ENCODE results near the gene CWC25. TPM values are rescaled to one million over a fixed set of nuclear protein-coding genes. Genes with fewer than 3 reads are reported as not detected.
A peak's percentile ranks its signal among the peaks of the same experiment; 100 is the strongest.
"Not testable (repeated sequence)": the region's sequence is repeated elsewhere in the genome, so short reads cannot be mapped to it uniquely, and the experiment has no call there.

CWC25 gene
- total RNA-seq, 1 donor from 2014 or later, result 11.4 TPM

DNA sequence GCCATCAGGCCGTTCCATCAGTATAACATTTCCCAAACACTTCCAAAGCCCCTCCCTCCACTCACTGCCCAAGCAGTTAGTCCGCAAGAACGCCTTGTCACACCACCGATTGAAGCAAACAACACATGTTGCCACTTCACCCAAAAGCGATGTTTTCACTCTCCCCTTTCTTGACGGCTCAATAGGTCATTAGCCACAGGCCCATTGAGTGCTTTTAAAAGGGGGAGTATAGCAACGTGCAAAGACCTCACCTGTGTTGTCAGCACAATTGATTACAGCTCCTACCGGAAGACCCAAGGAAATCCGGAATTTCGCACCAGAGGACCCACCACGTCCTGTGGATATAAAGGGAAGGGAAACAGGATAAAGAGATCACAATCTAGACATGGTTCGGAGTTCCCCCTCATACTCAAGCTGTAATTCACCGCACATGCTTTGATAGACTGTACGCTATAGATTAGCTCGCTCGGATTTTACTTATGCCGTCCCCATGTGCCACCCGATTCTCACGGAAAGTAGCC, 27.7 kb upstream of the CWC25 start:
- DNase-seq, result no peak

- no peak for DNase-seq
Observed at GRCh38 chr17:38851434-38851833, 26.3 kb upstream of the CWC25 start.

- no peak for DNase-seq
Observed at GRCh38 chr17:38850374-38850773, 25.3 kb upstream of the CWC25 start.

GRCh38 chr17:38848939-38849605, 24.0 kb upstream of the CWC25 start:
- no peak for DNase-seq

GRCh38 chr17:38848557-38848891, 23.4 kb upstream of the CWC25 start:
- DNase-seq, result no peak

DNA sequence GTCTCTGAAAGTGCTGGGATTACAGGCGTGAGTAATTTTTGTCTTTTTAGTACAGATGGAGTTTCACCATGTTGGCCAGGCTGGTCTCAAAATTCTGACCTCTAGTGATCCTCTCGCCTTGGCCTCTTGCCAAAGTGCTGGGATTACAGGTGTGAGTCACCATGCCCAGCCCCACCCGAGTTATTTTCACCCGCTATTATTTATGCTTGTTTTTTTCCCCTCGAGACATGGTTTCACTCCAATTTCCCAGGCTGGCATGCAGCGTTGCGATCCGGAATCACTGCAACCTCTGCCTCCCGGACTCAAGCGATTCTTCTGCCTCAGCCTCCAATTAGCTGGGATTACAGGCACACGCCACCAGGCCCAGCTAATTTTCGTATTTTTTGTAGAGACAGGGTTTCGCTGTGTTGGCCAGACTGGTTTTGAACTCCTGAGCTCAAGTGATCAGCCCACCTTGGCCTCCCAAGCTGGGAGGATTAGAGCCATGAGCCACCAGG, 19.2 kb upstream of the CWC25 start:
- no peak for DNase-seq

- DNase-seq, result no peak
Observed at GRCh38 chr17:38825762-38826247, 684 bp upstream of the CWC25 start.

DNA sequence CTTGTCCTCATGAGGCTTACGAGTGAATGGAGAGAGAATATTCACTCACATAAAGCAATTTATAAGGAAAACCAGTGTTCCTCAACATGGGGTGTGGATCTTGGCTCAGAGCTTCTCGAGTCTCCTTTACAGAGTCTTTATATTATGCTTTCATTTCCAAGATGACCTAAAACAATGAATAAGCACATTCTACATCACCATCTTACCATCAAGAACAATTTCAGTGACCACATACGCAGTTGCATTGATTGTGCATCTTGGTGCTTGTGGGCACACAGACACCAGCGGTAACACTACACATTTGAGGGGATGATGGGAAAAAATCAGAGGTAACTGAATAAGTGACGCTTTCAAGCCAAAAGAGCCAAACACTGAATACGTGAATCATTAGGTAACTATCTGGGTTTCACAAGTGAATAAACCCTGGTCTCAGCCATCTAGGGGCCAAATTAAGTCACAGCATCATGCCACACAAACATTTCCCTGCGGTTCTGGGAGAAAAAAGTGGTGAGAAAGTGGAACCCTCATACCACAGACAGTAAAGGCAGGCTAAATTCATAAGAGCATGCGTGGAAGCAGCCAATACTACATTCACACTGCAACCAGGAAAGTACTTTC, 9.4 kb downstream of the CWC25 start:
- no peak for DNase-seq

GRCh38 chr17:38809828-38810227, 15.3 kb downstream of the CWC25 start:
- DNase-seq, result no peak

GRCh38 chr17:38800237-38800760, 24.8 kb downstream of the CWC25 start:
- no peak for DNase-seq

DNA sequence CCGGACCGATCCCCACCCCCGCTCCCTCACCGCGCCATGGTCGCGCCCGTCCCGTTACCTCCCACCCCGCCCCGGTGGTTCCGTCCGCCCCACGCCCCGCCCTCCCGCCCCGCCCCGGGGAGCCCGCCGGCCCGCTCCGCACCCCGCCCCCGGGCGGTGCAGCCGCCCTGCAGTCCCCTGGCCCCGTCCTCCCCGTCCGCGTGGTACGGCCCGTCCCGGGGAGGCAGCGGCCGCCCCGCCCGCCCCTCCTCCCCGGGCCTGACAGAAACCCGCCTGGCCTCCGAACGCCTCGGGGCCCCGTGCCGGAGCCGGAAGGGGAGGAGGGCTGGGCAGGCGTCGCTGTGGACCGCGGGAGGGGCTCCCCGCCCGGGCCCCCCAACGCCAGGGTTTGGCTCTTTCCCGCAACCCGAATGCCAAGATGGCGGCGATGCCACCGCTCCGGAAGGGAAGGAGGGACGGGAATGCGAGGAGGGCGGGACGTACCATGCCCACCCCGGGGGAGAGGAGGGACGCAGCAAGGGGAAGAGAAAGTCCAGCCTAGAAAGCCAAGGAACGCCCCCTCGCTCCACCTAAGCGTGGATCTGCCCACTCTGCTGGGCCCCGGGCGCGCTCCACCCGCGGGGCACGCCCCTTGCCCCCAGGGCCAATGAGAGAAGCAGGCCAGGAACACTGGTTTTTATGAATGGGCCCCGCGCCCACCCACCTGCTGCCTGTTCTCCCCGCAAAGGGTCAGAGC, 25.5 kb downstream of the CWC25 start, which contains the start of gene PIP4K2B:
Gene PIP4K2B, minus strand, starts transcription at position 56 of the 736 bp plus-strand sequence. CDS start 132 bp downstream, outside the sequence.
- peak; percentile 99 for DNase-seq

DNA sequence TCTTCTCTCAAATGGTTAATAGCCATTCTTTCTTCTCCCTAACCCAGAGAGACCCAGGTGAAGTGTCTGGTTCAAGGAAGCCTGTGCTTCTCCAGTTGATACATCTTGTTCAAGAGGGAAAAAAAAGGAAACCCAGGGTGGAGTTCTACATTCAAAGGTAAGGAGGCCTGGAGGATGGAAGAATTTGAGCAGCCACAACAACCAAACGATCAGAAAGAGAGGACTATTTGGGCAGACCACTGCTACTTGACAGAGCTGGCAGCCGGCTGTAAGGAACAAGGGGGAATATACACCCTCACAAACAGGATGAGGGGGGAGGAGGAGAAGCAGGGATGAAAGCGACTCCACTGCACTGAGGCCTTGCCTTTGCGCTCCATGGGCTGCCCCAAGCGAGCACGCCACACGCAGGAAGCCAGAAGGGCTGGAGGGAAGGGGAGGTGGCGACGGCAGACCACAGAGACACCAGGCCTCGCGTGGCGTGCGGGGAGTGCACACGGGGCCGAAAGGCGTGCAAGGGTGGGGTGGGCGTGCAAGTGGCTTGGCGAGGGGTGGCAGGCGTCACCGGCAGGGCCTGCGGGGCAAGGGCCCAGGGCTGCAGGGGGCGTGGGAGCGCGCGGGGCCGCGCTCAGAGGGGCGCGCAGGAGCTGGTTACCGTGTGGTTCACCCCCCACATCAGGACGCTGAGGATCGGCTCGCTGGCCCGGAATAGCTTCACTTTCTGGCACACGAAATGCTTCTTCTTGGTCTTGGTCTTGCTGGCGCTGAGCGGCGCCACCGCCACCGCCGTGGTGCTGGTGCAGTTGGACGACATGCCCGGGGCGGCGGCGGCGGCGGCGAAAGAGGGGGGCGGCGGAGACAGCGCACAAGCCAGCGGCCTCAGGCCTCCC, 26.3 kb downstream of the CWC25 start:
- peak; percentile 52 for DNase-seq

GRCh38 chr17:38797828-38798227, 27.3 kb downstream of the CWC25 start:
- no peak for DNase-seq

DNA sequence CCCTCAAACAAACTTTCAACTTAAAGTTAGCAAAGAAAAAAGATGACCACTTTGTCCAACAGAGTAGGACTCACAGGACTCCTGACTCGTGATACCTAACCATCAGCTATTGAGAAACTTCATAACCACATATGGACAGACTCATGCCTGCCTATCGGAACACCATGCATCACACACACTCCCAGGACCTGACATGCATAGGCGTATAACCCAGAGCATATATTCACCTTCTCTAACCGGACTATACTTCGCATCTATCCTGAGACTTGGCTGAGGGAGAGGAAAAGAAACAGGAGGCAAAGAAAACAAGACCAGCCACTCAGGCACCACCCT, 28.0 kb downstream of the CWC25 start:
- no peak for DNase-seq

DNA sequence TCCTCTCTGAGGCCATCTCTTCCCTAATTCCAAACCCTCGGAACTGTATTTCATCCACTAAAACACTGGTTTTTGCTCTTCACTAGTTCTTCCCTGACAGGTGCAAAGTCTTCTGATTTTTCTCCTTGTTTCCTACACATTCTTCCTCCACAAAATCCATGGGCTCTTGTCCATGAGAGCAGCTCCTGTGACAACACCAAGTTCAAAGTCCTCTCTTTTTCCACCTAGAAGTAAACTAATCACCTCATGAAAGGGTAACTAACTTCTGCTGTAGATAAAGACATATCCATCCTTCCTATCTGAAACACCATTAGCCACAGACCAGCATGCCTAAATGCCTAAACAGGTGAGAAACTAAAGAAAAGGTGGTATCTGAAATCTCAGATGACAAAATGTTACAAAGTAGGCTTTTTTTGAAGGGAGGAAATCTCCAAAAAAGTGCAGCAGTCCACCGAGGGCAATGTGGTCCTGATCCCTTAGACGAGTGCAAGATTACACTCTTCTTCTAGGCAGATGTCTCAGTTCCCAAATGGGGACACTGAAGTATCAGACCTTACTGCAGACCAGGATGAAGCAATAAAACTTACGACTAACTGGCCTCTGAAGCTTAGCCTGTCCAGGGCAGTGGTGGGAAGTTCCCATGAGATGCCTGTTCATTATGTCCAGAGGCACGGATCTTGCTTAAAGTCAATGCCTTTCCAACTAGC, 28.5 kb downstream of the CWC25 start:
- no peak for DNase-seq

GRCh38 chr17:38794221-38794620, 30.9 kb downstream of the CWC25 start:
- no peak for DNase-seq

- no peak for DNase-seq
Observed at GRCh38 chr17:38791162-38791561, 34.0 kb downstream of the CWC25 start.

DNA sequence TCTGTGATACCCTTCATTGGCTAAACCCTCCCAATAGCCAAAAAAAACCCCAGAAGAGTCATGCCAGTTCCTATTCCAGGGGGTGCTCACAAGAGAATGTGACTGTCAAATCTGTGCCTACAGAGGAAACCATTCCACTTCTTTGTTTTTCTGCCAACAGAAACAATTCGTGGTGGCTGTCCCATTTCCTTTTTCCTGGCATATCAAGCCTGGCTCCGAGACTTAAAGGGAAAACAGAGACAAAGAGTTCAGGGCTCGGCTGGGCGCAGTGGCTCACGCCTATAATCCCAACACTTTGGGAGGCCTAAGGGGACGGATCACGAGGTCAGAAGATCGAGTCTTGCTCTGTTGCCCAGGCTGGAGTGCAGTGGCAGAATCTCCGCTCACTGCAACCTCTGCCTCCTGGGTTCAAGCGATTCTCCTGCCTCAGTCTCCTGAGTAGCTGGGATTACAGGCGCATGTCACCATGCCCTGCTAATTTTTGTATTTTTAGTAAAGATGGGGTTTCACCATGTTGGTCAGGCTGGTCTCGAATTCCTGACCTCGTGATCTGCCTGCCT, 34.9 kb downstream of the CWC25 start:
- not testable (repeated sequence) for DNase-seq

DNA sequence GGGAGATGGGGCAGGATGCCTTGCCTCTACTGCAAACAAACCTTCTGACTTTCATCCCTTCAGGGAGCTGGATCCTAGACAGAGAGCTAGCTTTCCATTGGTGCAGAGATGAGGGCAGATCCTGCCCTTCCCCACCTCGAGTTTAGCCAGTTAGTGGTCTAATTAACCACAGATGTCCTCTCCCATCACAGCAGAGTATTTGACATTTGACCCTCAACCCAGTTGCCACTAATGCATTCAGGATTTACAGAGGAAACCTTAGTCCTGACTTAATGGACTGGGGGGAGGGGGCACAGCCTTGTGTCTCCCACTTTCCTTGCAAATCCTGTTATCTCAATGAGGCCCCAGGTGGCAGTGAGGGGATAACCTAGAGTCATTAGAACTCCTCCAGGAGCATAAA, 35.9 kb downstream of the CWC25 start:
- no peak for DNase-seq

- not testable (repeated sequence) for DNase-seq
Observed at GRCh38 chr17:38787999-38788398, 37.1 kb downstream of the CWC25 start.

GRCh38 chr17:38786372-38786771, 38.7 kb downstream of the CWC25 start:
- DNase-seq, result no peak

All from tongue (tissue), 2 donors.